Stimulated activated CD8-positive, alpha-beta memory T cell treated with anti-CD3 and anti-CD28 coated beads, Interleukin-15, amount 100 ng/mL, for 4 hours (primary cell): ENCODE measurements around the gene CRMP1.

Experiments used
- DNase-seq, 2 donors: peaks; one replicate each; pipeline ENCODE4 v3.0.0-alpha.2; 2020; ENCODE audit warnings: low read depth in 2 of 2

Gene CRMP1

GRCh38 chr4:5888222-5889001 is 4.5 kb downstream of the CRMP1 start:
- no peak for DNase-seq

DNA sequence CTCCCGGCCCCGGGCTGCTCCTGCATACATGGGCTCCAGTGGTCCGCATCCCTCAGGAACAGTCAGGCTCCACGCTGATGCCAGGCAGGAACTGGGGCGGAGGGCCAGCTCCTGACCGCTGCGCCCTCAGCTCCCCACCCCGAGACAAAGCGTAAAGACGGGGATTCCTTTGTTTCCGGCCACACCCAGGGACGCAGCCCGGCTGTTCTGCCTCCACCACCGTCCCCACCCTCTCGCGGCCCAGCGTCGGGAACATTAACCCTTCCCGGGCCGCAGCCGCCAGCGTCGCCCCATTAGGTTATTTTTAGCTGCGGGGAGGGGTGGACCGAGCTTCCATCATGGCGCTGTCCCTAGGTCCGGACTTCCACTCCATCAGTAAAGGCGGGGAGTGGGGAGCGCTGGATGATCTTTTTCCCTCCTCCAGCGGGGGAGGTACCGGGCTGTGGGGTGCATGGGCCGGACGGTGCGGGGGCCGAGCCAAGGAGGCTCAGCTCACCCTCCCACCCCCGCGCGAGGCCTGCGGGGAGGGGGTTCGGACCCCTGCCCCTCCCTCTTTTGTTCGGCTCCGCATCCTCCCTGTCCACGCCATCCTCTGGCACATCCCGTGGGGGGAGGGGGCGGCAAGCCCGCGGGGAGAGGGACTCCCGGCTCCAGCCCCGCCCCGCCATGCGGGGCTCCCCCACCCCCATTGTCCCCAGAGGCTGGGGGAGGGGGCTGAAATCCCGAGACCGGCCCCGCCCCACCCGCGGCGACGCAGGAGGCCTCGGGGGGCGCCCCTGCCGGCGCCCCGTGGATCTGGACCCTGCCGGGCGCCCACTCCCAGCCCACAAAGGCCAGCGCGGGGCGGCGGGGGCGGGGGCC is 5.3 kb downstream of the CRMP1 start:
- DNase-seq, result no peak

DNA sequence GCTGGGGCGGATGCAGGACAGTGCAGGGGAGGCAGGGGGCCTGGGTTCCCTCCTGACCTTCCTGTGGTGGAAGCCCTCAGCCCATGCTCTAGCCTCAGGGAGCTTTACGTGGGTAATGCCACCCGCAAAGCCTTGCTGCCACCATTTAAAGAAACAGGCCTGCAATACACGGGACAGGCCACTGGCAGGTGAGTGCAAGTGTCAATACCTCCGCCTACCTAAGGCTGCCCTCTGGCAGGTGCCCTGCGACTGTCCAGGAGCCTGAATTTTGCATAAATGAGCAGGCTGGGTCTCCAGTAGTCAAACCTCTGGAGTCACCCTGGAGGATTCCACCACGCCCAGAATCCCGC is 5.9 kb downstream of the CRMP1 start:
- no peak for DNase-seq

DNA sequence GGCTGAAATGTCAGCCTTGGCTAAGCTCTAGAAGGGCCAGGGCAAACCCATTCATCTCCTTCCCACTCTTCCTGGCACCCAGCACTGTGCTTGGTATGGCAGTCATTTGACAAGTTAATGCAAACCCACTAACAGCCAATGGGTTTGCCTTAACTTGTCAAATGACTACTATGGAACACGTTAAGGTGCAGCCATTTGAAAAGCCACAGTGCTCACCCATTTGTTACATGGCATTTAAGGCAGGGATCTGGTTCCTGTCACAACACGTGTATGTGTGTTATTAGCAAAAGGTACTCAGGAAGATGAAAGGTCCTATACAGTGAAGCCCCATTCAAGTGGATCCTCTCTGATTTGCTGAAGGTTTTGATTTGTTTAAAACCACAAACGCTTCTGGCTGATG is 7.2 kb downstream of the CRMP1 start:
- no peak for DNase-seq

DNA sequence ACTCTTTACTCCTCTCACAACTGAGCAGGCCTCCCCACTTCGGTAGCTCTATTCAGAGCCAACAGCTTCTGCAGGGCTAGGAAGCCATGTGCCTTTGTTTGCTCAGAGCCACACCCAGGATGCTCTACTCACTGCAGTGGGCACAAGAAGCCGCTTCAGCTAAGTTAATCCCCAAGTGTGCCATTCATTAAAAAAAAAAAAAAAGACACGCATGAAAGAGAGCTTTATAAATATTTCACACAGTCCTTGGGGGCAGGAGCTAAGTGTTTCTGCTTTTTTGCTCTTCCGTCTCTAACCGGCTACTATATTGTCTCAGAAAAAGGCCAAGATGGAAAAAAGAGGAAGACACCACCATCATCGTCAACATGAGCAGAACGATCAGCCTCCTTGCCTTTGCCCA is 8.1 kb downstream of the CRMP1 start:
- no peak for DNase-seq

DNA sequence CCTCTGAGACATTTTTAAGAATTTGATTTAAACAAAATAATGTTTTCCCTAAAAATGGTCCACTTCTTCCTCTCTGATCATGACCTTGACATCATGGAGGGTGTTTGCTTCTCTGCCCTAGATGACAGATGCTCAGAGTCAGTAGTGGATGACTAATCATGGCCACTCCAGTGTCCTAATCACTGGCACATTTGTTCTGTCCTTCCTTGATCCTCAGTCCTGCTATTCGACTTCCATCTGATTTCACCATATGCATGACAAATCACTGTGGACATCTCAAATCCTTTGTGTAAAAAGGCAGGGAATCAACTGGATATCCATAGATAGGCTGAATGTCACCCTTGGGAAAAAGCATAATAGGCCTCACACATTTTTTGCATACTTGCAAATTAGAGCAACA is 9.0 kb downstream of the CRMP1 start:
- DNase-seq, result no peak

GRCh38 chr4:5882947-5883346 is 9.9 kb downstream of the CRMP1 start:
- DNase-seq, result no peak

GRCh38 chr4:5881340-5881739 is 11.5 kb downstream of the CRMP1 start:
- no peak for DNase-seq

DNA sequence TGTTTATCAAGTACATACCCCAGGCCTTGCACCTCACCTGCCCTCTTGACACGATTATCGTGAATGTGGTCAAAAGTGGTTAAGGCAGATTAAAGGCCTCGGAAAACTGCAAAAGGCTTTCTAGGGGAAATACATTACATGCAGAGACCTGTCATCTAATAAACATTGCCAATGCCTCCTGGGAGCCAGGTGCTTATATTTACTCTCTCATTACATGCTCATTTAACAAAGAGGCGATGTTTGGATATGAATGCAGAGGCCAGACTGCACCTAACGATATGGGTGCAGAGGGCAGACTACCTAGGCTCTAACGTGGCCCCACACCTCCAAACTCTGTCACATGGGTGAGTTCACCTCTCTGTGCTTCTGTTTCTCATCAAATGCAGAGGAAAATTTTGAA is 14.5 kb downstream of the CRMP1 start:
- DNase-seq, result no peak

DNA sequence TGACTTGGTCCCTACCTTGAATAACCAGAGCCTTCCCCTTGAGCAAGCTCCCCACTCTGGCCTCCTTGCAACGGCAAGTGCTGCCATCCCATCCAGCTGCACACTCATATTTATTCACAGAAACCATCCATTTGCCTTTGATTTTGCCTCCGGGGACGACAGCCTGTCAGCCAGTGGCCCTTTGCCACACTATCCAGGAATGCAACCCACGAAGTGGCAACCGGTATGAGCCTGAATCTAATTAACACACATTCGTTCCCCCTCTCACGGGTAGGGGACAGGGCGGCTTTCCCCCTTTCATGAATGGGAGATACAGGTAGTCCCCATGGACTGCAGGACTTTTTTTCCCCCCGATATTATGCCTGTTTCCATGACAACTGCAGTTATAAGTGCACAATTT is 15.5 kb downstream of the CRMP1 start:
- no peak for DNase-seq

DNA sequence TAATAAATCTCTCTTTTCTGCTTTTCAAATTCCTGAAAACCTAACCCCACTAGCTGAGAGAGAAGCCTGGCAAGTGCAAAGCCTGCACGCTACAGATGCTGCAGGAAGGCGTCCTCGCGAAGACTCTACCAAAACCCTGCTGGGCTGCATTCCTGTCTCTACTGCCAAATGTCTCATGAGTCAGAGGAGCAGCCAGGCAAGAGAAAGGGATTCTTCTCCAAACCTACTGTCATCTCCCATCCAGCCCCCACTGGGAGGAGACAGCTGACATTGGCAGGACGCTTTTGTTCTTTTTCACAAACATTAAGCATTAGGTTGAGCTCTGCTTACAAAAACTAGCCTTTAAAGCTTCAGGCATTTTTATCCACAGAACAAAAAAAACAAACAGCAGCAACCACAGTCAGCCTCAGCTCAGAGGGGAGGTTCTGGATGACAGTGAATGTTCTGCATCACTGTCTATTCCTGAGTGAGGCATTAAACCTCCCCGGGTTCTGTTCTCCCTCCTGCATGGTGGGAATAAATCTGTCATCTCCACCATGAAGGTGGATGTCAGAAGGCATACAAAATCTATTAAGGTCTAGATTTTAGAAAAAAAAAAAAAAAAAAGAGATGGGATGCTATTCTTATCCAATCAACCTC is 18.0 kb downstream of the CRMP1 start:
- DNase-seq, result no peak

GRCh38 chr4:5870701-5871100 is 22.2 kb downstream of the CRMP1 start:
- DNase-seq, result no peak

- no peak for DNase-seq
Measured at GRCh38 chr4:5869966-5870619, 22.8 kb downstream of the CRMP1 start.

DNA sequence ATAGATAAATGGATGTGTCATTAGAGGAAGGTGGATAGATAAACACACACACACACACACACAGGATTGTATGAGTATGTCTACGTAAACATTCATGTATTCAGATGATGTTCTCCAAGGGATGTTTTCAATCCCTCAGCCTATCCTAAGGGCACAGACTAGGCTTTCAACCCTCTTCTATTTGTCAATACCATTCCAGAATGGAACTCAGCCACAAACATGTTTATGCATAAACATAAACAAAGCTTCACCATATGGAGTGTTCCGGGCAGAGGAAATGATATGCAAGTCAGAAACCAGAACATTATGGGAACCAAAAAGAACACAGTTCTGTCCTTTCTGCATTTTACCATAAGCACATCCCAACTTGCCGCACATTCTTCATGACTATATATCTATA is 25.0 kb downstream of the CRMP1 start:
- no peak for DNase-seq

GRCh38 chr4:5866841-5867813 is 25.8 kb downstream of the CRMP1 start:
- DNase-seq, result no peak

GRCh38 chr4:5865896-5866599 is 26.8 kb downstream of the CRMP1 start:
- no peak for DNase-seq

GRCh38 chr4:5863461-5864113 is 29.3 kb downstream of the CRMP1 start:
- no peak for DNase-seq

- DNase-seq, result no peak
Measured at GRCh38 chr4:5858020-5858769, 34.7 kb downstream of the CRMP1 start.

GRCh38 chr4:5857199-5857598 is 35.7 kb downstream of the CRMP1 start:
- no peak for DNase-seq
